ENCODE results near the gene CACNB2. TPM values are rescaled to one million over a fixed set of nuclear protein-coding genes. Genes with fewer than 3 reads are reported as not detected.

The CACNB2 gene
- total RNA-seq, 1 experiment from 2014 or later: 34.1 TPM

- intact Hi-C loops (cut with micrococcal nuclease; ENCODE audit: unreplicated experiment): no loop called here
- H3K4me1 ChIP-seq (ENCODE audit: insufficient read depth, low read length, poor library complexity, severe bottlenecking): peaks cover 11% of the 10 kb centered on the region
- no peaks in the 10 kb centered on the region for H3K9me3 ChIP-seq (ENCODE audit: low read depth, low read length, poor library complexity, severe bottlenecking)
- no peaks in the 10 kb centered on the region for H3K27me3 ChIP-seq (replicated peaks; ENCODE audit: insufficient read depth, low read depth, low read length, poor library complexity)
- no peaks in the 10 kb centered on the region for H3K36me3 ChIP-seq (ENCODE audit: insufficient read depth, low read length, poor library complexity, severe bottlenecking)
- H3K4me3 ChIP-seq (ENCODE audit: low read depth, low read length, poor library complexity, severe bottlenecking): no peak overlapping the region
- BruUV-seq (replicated peaks): no TSS peak
- ChIA-PET POLR2A (ENCODE audit: low non-redundant PET) (no interaction called here), CTCF (no interaction called here)
- no peak overlapping the region for H3K27ac ChIP-seq (ENCODE audit: low read depth, low read length, poor library complexity, severe bottlenecking)
- no peak for TF ChIP-seq CTCF (conservative IDR thresholded peaks at IDR 0.05; ENCODE audit: low read depth, low read length)
- no peak for TF ChIP-seq EZH2 (IDR thresholded peaks at IDR 0.05; ENCODE audit: borderline replicate concordance, low read depth, low read length, poor library complexity, severe bottlenecking)
- no peak for DNase-seq (ENCODE audit: low spot score)
Observed at GRCh38 chr10:18306031-18306430, 165.8 kb downstream of the CACNB2 start.

- H3K36me3 ChIP-seq (ENCODE audit: insufficient read depth, low read length, poor library complexity, severe bottlenecking): no peaks in the 10 kb centered on the region
- no peaks in the 10 kb centered on the region for H3K27me3 ChIP-seq (replicated peaks; ENCODE audit: insufficient read depth, low read depth, low read length, poor library complexity)
- no peak for DNase-seq (ENCODE audit: low spot score)
- no peak overlapping the region for H3K27ac ChIP-seq (ENCODE audit: low read depth, low read length, poor library complexity, severe bottlenecking)
- no peaks in the 10 kb centered on the region for H3K9me3 ChIP-seq (ENCODE audit: low read depth, low read length, poor library complexity, severe bottlenecking)
- BruUV-seq (replicated peaks): no TSS peak
- no peak overlapping the region for H3K4me3 ChIP-seq (ENCODE audit: low read depth, low read length, poor library complexity, severe bottlenecking)
- no peak for TF ChIP-seq EZH2 (IDR thresholded peaks at IDR 0.05; ENCODE audit: borderline replicate concordance, low read depth, low read length, poor library complexity, severe bottlenecking)
- no peak for TF ChIP-seq CTCF (conservative IDR thresholded peaks at IDR 0.05; ENCODE audit: low read depth, low read length)
- POLR2A ChIA-PET (ENCODE audit: low non-redundant PET): no interaction called here
- intact Hi-C loops (cut with micrococcal nuclease; ENCODE audit: unreplicated experiment): no loop called here
- H3K4me1 ChIP-seq (ENCODE audit: insufficient read depth, low read length, poor library complexity, severe bottlenecking): peaks cover 19% of the 10 kb centered on the region
- CTCF ChIA-PET: no interaction called here
Observed at GRCh38 chr10:18308600-18308999, 168.4 kb downstream of the CACNB2 start.

GRCh38 chr10:18310761-18311160 lies 170.5 kb downstream of the CACNB2 start:
- Histone ChIP-seq H3K4me3 (ENCODE audit: low read depth, low read length, poor library complexity, severe bottlenecking) (no peak overlapping the region), H3K4me1 (ENCODE audit: insufficient read depth, low read length, poor library complexity, severe bottlenecking) (peaks cover 8% of the 10 kb centered on the region), H3K36me3 (ENCODE audit: insufficient read depth, low read length, poor library complexity, severe bottlenecking) (no peaks in the 10 kb centered on the region), H3K9me3 (ENCODE audit: low read depth, low read length, poor library complexity, severe bottlenecking) (no peaks in the 10 kb centered on the region), H3K27ac (ENCODE audit: low read depth, low read length, poor library complexity, severe bottlenecking) (no peak overlapping the region), H3K27me3 (replicated peaks; ENCODE audit: insufficient read depth, low read depth, low read length, poor library complexity) (no peaks in the 10 kb centered on the region)
- CTCF ChIA-PET: no interaction called here
- POLR2A ChIA-PET (ENCODE audit: low non-redundant PET): no interaction called here
- BruUV-seq (replicated peaks): no TSS peak
- intact Hi-C loops (cut with micrococcal nuclease; ENCODE audit: unreplicated experiment): loop anchor here (10.0 kb wide), 1 partner anchor 466 kb away; no protein-coding TSS in a partner anchor
- no peak for DNase-seq (ENCODE audit: low spot score)
- TF ChIP-seq EZH2 (IDR thresholded peaks at IDR 0.05; ENCODE audit: borderline replicate concordance, low read depth, low read length, poor library complexity, severe bottlenecking) (no peak), CTCF (conservative IDR thresholded peaks at IDR 0.05; ENCODE audit: low read depth, low read length) (no peak)
